Heart left ventricle (tissue), 13 donors: ENCODE results near the gene MUL1.

Source experiments
- CTCF ChIP-seq, 12 donors: fragments of 200-600 bp; sonication (generic) in 4 of 12; IDR thresholded peaks; one replicate each; pipeline versions ENCODE4 v1.5.0 to v1.8.0; 2018 to 2022; ENCODE audit warnings: antibody characterized with exemption in 12 of 12, mild to moderate bottlenecking in 5 of 12
- POLR2A ChIP-seq, 2 donors: fragments of 450-650 bp; IDR thresholded peaks; one replicate each; pipeline ENCODE4 v1.6.1; 2017; ENCODE audit warnings: antibody characterized with exemption in 2 of 2, mild to moderate bottlenecking in 2 of 2, moderate library complexity in 2 of 2
- donor health status: ischemic (EF 13 %, LVEDD 7.1; RV severe dilation, severe dysfunction).
- donor health status: DM: no; HTN: yes; CAD: no.
- donor health status: DM: no; HTN: no; CAD: no.
- donor health status: ischemic (EF 25% LVEDD 6.9; RV normal size, moderate dysfunction).
- donor health status: ischemic (EF 25% LVEDD 5.7; RV mildly dilated, moderate dysfunction).
- donor health status: ischemic (EF 35%, LVEDD 5.7; RV mildly dilated, moderate dysfunction).
- donor health status: nonischemic (EF 11% LVEDD 7.7; RV severe dilation, severe dysfunction).
- donor health status: DM: yes; HTN: yes; CAD: no.
- donor health status: PGD.
- donor health status: ischemic (EF 29% LVEDD 5.4; RV normal size, mild dysfunction).
- donor health status: nonischemic (EF 23%, LVEDD 6.1; RV moderate dilation, normal function).

- no peak for TF ChIP-seq POLR2A (IDR thresholded peaks at IDR 0.05)
- no peak for TF ChIP-seq CTCF (IDR thresholded peaks at IDR 0.05)
Observed at GRCh38 chr1:20538760-20539551, 31.0 kb upstream of the MUL1 start.
